22Rv1 (cell line): Measurements from ENCODE around the gene OPRL1.

Experiments
- ZFX ChIP-seq: fragments of 450-650 bp; IDR thresholded peaks from 2 replicates; pipeline ENCODE4 v1.6.1; 2017; ENCODE audit warnings: antibody characterized with exemption, borderline replicate concordance
- TF ChIP-seq, protein P1 (sequence below): fragments of 450-650 bp; IDR thresholded peaks from 2 replicates; pipeline ENCODE4 v1.5.1; 2017; ENCODE audit warnings: mild to moderate bottlenecking

DNA sequence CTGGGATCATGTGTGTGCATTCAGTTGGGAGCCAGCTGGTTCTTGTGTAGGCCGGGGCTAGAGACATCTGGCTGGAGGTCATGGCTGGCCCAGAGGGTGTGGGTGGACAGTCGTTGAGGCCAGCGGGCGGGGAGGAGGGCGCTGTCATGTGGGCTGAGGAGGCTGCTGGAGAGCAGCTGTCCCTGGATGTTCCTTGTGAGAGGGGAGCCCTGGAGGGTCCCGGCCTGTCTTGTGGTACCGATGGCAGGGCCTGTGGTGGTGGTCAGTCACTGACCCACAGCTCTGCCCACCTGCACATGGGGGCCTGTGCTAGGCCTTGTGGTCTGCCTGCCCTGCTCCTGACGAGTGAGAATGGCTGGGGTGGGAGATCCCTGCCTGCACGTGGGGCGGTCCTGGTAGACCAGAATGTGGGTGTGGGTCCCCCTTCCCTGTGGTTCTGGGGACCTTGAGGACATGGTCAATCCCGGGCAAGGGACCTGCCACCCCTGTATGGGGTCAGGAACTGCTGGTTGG lies 45.8 kb upstream of the OPRL1 start:
- TF ChIP-seq, protein P1, sequence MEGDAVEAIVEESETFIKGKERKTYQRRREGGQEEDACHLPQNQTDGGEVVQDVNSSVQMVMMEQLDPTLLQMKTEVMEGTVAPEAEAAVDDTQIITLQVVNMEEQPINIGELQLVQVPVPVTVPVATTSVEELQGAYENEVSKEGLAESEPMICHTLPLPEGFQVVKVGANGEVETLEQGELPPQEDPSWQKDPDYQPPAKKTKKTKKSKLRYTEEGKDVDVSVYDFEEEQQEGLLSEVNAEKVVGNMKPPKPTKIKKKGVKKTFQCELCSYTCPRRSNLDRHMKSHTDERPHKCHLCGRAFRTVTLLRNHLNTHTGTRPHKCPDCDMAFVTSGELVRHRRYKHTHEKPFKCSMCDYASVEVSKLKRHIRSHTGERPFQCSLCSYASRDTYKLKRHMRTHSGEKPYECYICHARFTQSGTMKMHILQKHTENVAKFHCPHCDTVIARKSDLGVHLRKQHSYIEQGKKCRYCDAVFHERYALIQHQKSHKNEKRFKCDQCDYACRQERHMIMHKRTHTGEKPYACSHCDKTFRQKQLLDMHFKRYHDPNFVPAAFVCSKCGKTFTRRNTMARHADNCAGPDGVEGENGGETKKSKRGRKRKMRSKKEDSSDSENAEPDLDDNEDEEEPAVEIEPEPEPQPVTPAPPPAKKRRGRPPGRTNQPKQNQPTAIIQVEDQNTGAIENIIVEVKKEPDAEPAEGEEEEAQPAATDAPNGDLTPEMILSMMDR: no peak
- TF ChIP-seq ZFX: no peak
